Activated naive CD4-positive, alpha-beta T cell treated with anti-CD3 and anti-CD28 coated beads, Interleukin-2, amount 50 U/mL, for 16 hours (primary cell): ENCODE data around the gene GUCY2F.
A peak's percentile ranks its signal among the peaks of the same experiment; 100 is the strongest.

Experiments used
- DNase-seq: peaks from one replicate; pipeline ENCODE4 v3.0.0-alpha.2; 2020

GUCY2F gene

GRCh38 chrX:109481986-109482385 is at the start of gene GUCY2F:
Gene GUCY2F, minus strand, starts transcription at chrX:109482086. Its CDS starts 6,150 bp downstream, at chrX:109475936.
- DNase-seq: no peak

- no peak for DNase-seq
Measured at GRCh38 chrX:109519001-109519400, 37.1 kb upstream of the GUCY2F start.

GRCh38 chrX:109511113-109511512 is 29.2 kb upstream of the GUCY2F start:
- DNase-seq: no peak

GRCh38 chrX:109508915-109509314 is 27.0 kb upstream of the GUCY2F start:
- no peak for DNase-seq

- DNase-seq: no peak
Measured at GRCh38 chrX:109501176-109501575, 19.3 kb upstream of the GUCY2F start.

GRCh38 chrX:109498434-109498833 is 16.5 kb upstream of the GUCY2F start:
- DNase-seq: no peak

GRCh38 chrX:109489174-109489573 is 7.3 kb upstream of the GUCY2F start:
- no peak for DNase-seq

- DNase-seq: no peak
Measured at GRCh38 chrX:109487640-109488039, 5.8 kb upstream of the GUCY2F start.

GRCh38 chrX:109485470-109486340 is 3.8 kb upstream of the GUCY2F start:
- DNase-seq: peak; percentile 47

GRCh38 chrX:109484886-109485285 is 3.0 kb upstream of the GUCY2F start:
- no peak for DNase-seq

GRCh38 chrX:109475174-109475891 is 6.6 kb downstream of the GUCY2F start:
- DNase-seq: no peak

- peak; percentile 25 for DNase-seq
Measured at GRCh38 chrX:109472939-109473735, 8.7 kb downstream of the GUCY2F start.

- no peak for DNase-seq
Measured at GRCh38 chrX:109464231-109464630, 17.7 kb downstream of the GUCY2F start.

- no peak for DNase-seq
Measured at GRCh38 chrX:109463784-109464183, 18.1 kb downstream of the GUCY2F start.

GRCh38 chrX:109448282-109448938 is 33.5 kb downstream of the GUCY2F start:
- DNase-seq: no peak

GRCh38 chrX:109441266-109441665 is 40.6 kb downstream of the GUCY2F start:
- no peak for DNase-seq

- DNase-seq: no peak
Measured at GRCh38 chrX:109440475-109440874, 41.4 kb downstream of the GUCY2F start.

GRCh38 chrX:109409181-109409580 is 72.7 kb downstream of the GUCY2F start:
- DNase-seq: no peak

- no peak for DNase-seq
Measured at GRCh38 chrX:109403922-109404321, 78.0 kb downstream of the GUCY2F start.

GRCh38 chrX:109399831-109400230 is 82.1 kb downstream of the GUCY2F start:
- DNase-seq: no peak

GRCh38 chrX:109398833-109399232 is 83.1 kb downstream of the GUCY2F start:
- no peak for DNase-seq

GRCh38 chrX:109398061-109398460 is 83.8 kb downstream of the GUCY2F start:
- DNase-seq: no peak

- no peak for DNase-seq
Measured at GRCh38 chrX:109393859-109394258, 88.0 kb downstream of the GUCY2F start.
